Fibroblast of skin of abdomen (primary cell): ENCODE measurements around the gene TEAD4.

Source experiments
- DNase-seq: peaks from one replicate; pipeline ENCODE4 v3.0.0-alpha.2; 2013

The TEAD4 gene

DNA sequence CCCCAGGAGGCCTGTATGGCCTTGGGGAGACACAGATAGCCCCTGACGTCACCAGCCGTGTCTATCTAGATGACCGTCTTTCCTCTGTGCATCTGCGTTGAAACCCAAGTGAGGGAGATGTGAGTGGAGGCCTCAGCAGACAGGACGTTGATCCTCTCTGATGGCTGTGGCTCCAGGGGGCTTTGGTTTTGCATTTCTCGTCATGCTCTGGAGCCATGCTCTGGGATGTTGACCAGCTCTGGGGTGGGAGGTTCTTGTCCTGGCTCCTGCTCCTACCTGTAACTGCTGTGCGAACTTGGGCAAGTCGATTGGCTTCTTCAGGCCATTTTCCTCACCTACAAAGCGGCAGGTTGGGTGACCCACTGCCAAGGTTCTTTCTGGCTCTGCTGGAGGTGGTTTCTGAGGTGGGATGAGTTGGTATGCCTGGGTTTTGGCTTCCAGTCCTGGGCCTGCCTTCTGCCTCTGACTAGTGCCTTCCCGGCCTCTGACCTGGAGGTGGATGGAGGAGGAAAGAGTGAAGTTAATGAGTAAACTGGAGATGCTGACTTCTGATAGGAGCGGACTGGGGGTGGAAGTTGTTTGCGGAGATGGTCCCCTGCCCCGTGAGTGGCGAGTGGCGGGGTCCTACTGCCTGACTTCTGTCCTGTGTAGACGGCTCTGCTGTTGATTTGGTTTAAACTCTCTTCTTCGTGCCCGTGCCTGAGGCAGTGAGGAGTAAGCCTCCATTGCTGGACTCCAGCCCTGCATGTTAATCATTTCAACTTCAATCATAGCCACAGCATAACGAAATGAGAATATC lies 126.3 kb downstream of the TEAD4 start:
- DNase-seq, result no peak

DNA sequence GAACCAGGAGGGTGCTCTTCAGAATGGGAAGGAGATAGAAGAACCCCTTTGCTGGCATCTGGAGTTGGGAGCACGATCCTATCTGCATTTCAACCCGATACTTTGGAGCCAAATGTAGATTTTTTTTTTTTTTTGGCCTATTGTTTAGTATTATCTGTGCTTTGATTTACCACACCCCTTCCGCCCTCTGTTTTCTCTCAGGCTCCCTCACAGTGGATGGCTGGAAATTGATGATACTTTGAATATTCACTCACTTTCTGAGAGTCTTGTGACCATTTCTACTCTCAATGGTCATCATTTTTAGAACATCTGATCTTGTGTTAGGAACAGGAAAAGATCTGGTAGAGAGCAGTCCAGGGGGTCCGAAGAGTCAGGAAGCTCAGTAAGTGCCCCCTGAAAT lies 127.0 kb downstream of the TEAD4 start:
- no peak for DNase-seq

DNA sequence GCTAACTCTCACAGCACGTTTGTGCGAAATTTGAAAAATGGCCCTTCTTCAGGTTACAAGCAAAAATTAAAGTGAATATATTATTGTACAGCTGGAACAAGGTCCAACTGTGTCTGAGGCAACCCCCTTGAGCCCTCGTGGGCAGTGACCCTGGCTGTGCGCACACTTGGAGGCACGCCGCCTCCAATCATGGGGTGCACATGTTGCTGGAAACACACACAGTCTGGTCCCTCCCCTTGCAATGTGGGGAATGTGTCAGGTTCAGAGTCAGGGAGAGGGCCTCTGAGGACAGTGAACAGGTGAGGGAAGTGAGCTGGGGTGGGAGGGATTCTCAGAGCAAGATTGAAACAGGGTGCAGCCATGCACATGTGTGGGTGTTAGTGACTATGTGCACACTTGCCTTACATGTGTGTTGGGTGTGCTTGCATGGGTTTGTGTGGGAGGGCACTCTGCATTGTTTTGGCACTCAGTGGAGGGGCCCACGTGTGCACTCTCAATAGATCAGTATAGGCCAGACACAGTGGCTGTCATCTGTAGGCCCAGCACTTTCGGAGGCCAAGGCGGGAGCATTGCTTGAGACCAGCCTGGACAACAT lies 127.6 kb downstream of the TEAD4 start:
- DNase-seq, result no peak

DNA sequence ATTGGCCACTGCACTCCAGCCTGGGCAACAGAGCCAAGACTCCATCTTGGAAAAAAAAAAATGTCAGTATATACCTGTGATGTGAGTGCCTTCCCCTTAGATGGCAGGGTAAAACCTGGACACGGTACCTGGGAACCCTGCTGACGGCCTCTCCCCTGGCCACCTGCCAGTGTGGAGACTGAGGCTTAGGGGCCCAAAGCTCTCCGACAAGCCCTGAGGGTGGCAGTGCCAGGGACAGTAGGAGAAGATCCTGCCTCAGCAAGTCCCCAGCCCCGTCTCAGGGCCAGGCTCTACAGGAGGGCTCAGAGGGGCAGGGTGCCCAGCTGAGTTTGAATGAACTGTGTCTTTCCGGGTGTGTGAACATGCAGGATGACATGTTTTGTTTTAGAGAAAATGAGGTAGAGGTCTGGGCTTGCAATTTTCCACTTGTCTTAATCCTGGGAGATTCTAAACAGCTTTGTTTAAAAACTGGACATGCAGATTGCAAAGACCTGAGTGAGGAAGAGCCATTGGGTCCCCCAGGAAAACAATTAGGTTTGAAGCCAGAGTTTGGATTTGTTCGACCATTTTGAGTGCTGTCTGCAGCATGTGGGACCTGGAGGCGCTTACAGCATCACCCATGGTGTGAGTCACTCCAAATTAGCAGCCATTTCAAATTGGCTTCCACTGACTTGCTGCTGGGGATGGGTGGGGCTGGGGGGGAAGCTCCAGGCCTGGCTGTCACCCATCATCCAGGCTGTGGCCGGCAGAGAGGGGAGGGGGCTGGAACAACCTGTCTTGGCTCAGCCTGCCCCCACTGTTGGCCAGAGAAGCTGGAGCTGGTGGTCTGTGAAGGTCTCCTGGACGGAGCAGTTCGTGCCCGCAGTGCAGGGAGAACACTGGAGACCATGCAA lies 128.8 kb downstream of the TEAD4 start:
- DNase-seq, result no peak

DNA sequence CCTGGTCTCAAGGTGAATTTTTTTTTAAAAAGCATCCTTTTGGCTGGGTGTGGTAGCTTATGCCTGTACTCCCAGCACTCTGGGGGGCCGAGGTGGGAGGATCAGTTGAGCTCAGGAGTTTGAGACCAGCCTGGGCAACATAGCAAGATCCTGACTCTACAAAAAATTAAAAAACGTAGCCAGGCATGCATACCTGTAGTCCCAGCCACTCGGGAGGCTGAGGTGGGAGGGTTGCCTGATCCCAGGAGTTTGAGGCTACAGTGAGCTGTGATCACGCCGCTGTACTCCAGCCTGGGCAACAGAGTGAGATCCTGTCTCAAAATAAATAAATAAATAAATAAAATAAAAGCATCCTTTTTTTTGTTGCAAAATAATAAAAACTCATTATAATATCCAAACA lies 130.4 kb downstream of the TEAD4 start:
- DNase-seq, result no peak
